Activated CD4-positive, alpha-beta T cell treated with anti-CD3 and anti-CD28 coated beads, Interleukin-2, amount 50 U/mL, for 1 hour (primary cell): Measurements from ENCODE around the gene REPS2.
"Not testable (repeated sequence)": the region's sequence is repeated elsewhere in the genome, so short reads cannot be mapped to it uniquely, and the experiment has no call there.

Experiments
- DNase-seq: peaks from one replicate; pipeline ENCODE4 v3.0.0-alpha.2; 2020

Gene REPS2

DNA sequence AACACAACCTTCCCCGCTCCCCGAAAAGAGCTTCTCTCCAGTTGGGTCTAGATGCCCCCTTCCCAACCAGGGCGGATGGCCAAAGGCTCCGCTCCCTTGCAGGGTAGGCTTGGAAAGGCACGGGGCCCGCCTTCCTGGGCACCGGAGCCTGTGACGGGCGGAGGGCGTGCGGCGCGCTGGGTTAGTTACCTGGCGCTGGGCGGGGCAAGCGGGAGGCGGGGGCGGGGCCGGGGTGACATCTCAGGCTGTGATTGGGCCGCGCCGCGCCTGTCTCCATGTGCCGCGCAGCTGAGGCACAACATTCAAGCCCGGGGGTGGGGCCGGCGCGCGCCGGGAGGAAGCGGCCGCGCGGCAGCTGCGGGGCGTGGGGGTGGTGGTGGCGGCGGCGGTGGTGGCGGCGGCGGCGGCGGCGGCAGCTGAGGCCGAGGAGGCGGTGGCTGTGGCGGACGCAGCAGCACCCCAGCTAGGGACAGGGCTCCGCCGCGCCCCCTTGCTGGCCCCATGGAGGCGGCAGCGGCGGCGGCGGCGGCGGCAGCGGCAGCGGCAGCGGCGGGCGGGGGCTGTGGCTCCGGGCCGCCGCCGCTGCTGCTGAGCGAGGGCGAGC is at the start of gene REPS2:
REPS2 (plus strand) TSS at position 298 of the 604 bp plus-strand sequence; CDS start at position 502, 204 bp downstream.
- peak; percentile 78 for DNase-seq

DNA sequence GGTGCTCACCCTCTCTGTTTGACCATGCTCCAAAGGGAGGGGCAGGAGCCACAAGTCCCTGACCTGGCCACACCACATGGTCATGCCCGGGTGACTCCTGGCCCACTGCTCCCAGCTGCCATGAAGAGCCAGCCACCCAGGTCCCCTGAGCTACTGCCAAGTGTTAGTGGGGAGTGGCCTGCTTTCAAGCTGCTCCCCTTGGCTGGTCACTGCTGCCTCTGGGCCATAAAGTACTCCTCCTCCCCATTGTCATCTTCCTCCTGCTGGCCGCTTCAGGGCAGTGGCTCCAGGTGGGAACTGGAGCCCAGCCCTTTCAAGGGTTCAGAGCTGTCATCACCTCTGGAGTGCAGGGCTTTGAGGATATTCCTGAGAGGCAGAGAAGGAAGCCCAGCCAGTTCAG is 49.0 kb upstream of the REPS2 start:
- DNase-seq, result no peak

DNA sequence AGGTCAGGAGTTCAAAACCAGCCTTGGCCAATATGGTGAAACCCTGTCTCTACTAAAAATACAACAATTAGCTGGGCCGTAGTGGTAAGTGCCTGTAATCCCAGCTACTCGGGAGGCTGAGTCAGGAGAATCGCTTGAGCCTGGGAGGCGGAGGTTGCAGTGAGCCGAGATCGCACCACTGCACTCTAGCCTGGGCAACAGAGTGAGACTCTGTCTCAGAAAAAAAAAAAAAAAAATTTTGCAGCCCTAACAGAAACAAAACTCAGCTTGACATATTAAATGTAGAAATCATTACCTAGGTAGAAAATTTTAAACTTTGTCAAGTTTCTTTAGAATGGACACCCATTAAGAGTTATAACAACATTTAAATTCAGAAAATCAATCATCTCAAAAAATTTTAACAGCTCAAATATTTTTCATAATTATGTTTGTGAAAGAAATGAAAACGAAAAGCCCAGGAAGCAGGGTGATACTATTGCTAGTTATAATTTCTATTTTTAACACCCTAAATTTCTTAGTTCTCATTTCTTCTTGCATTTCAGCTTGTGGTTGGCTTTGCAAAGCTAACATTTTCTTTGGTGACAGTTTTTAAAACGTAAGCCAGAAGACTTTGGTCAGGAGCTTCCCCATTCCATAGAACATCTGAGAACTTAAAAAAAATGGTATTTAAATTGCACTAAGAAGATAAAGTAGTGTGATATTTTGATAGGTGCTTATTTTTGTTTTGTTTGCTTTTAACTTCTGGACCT is 43.0 kb upstream of the REPS2 start:
- DNase-seq, result no peak

DNA sequence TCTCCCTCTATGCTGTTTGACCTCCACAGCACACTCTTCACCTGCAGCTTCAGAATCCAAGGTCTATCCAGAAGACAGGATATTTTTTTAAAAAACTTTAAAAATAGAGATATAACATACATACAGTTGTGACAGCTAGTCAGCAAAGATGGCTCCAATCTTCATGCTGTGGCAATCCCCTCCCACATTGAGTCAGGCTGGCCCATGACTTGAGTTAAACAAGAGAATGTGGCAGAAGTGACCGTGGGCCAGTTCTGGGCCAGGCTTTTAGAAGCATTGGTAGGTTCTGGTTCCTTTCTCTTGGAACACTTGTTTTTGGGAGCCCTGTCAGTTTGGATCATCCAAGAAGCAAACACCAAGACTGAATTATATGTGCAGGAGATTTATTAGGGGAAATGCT is 36.1 kb upstream of the REPS2 start:
- DNase-seq, result no peak

DNA sequence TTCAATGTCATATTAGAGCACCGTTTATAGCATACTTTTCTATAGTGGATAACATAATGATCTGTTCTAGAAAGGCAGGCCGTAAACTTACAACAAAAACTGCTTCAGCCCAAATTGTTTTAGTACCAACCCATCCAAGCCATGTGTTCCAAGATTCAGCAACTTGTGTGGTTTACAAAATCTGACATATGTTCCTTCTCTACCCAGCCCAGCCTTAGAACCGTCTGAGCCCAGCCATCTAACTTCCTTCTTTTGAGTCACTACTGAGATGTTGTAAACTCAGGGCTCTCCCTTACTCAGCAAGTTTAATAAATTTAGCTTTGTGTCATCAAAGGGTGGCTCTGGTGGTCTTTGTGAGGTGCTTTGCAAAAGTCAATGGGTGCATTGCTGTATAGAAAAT is 32.4 kb upstream of the REPS2 start:
- DNase-seq, result no peak

DNA sequence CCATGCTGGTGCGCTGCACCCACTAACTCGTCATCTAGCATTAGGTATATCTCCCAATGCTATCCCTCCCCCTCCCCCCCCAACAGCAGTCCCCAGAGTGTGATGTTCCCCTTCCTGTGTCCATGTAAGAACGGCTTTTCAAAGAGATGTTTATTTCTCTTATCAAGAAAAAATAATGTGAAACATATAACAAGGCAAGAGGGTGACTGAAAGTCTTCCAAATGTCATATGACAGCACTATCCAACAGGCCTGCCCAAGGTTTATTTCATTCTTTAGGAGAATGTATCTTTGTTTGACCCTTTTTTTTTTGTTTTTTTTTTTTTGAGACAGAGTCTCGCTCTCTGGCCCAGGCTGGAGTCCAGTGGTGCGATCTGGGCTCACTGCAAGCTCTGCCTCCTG is 29.9 kb upstream of the REPS2 start:
- no peak for DNase-seq

DNA sequence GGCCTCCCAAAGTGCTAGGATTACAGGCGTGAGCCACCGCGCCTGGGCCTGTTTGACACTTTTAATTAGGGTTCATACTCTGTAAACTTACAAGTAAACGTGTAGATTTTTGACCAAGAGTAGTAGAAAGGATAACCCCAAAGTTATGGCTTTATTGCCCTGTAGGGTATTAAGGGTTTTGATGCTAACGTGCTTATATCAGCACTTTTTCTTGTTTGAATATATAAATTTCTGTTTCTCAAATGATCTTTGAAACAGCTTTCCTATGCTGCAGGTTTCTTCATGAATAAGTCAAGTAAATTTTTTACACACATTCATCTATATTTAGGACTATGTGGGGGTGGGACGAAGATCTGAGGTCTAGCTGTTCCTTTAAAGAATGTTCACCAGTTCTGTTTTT is 29.3 kb upstream of the REPS2 start:
- no peak for DNase-seq

DNA sequence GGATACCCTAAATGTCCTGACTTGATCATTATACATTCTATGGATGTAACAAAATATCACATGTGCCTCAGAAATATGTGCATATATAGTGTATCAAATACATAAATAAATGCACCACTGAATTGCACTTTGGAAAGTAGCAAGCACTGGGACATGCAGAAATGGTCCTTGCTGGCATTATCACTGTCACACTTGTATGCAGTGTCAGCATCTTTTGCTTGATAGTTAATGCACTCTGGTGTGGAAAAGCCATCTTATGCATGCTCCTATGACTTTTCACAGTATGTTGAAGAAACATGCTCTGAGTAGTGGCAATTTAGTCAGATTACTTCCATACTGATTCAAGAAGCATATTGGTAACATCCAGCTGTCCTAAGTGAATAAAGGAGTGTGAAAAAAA is 27.5 kb upstream of the REPS2 start:
- no peak for DNase-seq

DNA sequence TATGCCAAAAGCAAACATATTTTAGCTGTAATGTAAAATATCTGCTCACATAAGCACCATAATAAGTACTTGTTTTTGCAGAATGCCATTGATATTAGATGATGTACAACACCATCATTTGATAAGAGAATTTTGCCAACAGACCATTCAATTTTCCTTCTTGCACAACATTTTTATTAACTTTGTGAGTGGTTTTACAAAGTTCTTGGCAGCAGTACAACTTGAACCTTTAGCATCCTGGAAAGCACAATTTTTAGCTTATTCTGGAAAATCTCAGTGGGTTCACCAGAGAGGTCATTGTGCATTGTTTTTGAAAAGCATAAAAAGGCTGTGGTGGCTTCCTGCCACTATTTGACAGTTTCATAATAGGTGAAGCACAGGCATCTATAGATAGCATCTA is 26.4 kb upstream of the REPS2 start:
- no peak for DNase-seq

DNA sequence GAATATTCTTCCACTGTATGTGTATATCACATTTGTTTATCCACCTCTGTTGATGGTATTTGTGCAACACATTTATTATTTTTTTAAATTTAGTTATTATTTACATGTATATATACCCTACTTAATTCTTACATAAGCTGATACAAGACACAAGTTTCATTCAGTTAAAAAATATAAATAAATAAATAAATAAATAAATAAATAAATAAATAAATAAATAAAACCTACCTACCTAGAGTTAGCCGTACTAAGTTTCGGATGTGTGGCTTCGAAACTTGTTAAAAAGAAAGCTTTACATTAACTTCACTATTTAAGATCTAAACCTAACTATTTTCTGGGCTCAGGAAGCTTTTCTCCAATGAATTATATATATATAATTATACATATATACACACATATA is 23.3 kb upstream of the REPS2 start:
- DNase-seq, result no peak

DNA sequence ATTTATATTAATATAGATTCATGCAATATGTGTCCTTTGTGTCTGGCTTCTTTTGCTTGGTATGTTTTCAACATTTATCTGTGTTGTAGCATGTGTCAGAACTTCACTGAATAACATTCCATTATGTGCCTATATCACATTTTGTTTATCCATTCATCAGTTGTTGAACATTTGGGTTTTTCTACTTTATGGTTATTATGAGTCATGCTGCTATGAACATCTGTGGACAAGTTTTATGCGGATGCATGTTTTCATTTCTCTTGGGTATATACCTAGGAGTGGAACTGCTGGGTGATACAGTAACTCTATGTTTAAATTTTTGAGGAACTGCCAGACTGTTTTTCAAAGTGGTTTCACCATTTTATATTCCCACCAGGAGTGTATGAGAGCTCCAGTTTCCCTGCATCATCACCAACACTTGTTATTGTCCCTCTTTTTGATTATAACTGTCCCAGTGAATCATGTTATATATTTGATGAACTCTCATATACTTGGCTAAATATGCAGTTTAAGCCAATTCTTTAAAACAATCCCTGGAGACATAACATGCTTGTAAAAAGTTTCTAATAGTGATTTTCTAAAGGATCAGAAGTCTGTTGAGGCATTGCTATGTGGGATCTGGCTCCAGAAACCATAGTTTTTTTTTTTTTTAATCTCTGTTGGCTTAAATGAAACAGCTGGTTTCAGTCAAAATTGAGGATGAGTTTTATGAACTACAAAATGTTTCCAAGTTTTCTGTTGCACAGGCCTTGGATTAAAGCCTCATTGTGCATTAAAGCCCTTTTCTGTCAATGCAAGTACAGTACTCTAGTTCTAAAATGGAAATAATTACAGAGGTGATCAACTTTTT is 21.6 kb upstream of the REPS2 start:
- DNase-seq, result no peak

DNA sequence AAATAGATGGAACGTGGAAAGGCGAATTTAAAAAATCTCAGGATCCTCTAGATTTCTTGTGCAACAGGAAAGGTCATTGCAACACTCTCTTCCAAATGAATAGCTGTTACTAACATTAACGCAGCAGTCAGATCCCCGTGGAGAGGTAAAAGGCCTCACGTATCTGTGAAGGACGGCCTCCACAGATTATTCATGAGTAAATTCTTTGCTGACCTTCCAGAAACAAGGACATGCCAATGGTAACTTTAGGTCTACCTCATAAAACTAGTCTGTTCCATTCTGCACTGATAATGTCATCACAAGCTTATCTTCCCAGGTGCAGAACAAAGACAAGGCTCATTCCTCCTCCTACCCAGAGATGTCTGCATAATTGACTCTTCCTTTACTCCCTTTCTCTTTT is 16.1 kb upstream of the REPS2 start:
- DNase-seq, result no peak

DNA sequence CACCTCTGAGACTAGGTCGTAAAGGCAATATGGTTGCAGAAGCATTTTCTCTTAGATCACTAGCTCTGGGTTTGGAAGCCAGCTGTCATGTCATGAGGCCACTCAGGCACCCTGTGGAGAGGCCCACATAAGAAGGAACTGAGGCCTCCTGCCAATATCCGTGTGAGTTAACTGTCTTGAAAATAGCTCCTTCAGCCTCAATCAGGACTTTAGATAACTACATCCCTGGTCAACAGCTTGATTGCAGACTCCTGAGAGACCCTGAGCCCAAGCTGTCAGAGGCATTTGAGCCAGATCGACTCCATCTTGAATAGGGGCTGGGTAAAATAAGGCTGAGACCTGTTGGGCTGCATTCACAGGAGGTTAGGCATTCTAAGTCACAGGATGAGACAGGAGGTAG is 15.1 kb upstream of the REPS2 start:
- DNase-seq, result no peak

DNA sequence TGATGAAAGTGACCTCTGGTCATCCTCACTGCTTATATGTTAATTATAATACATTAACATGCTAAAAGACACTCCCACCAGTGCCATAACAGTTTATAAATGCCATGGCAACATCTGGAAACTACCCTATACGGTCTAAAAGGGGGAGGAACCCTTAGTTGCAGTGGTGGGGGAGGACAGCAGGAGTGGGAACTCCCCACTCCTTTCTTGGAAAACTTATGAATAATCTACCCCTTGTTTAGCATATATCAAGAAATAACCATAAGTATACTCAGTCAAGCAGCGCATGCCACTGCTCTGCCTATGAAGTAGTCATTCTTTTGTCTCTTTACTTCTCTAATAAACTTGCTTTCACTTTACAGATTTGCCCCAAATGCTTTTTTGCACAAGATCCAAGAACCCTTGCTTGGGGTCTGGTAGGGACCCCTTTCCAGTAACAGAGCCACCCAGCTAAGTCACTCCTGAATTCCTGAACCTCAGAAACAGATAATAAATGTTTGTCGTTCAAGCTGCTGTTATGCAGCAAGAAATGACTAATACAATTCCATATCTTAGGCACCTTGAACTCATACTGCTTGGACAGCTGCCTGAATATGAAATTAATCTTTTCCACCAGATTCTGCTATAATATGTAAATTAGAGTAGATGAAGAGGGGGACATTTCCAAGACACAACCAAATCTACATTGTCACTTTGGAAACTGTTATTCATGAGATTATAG is 14.4 kb upstream of the REPS2 start:
- no peak for DNase-seq

DNA sequence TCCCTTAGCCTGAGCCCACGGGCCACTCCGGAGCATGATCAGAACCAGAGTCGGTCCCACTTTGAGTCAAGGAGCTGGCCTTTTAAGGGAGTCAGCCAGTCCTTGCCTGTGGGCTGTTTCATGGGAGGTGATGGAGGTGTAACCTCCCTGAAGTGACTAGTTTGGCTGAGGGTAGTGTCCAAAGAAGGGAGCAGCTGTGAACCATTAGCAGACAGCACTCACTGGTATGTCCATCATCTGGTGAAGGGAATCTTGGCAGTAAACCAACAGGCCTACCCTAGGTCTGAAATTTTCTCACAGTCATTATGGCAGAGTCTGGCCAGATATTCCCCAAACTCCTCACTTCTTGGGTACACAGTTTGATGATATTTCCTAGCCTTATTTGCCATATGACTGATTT is 12.3 kb upstream of the REPS2 start:
- DNase-seq, result no peak

DNA sequence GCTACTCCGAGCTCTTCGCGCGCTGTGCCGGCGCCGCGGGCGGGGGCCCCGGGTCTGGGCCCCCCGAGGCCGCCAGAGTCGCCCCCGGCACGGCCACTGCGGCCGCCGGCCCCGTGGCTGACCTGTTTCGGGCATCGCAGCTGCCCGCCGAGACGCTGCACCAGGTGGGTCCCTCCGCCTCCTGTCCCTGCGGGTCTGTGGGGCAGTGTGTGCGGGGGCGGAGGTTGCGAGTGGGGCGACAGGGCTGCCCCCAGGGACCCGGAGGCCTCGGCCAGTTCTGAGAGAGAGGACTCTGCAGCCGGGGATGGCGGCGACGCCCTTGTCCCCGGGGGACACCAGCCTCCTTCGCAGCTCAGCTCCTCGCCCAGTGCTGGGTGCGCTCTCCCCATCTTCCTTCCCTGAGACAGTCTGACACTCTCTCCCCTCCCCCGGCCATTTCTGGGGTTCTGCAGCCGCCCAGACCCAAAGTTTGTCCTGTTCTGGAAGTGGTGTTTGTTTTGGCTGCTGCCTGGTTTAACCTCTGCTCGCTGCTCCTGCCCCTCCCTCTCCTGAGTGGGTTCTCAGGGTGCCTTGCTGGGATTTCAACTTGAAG is 609 bp downstream of the REPS2 start:
- DNase-seq, result peak; percentile 0

DNA sequence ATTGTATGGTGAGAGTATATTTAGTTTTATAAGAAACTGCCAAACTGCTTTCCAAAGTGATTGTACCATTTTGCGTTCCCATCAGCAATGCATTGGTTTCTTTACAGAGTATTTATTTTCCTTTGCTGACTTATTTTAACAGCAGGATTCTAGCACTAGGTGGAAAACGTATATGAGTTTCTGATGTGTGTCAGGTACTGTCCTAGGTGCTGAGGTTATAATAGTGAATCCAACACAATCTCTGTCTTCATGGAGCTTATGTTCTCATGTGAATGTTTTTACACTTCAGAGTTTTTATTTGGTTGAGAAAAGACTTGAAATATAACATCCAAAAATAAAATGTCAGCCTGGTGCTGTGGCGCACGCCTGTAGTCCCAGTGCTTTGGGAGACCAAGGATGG is 4.0 kb downstream of the REPS2 start:
- DNase-seq, result no peak

DNA sequence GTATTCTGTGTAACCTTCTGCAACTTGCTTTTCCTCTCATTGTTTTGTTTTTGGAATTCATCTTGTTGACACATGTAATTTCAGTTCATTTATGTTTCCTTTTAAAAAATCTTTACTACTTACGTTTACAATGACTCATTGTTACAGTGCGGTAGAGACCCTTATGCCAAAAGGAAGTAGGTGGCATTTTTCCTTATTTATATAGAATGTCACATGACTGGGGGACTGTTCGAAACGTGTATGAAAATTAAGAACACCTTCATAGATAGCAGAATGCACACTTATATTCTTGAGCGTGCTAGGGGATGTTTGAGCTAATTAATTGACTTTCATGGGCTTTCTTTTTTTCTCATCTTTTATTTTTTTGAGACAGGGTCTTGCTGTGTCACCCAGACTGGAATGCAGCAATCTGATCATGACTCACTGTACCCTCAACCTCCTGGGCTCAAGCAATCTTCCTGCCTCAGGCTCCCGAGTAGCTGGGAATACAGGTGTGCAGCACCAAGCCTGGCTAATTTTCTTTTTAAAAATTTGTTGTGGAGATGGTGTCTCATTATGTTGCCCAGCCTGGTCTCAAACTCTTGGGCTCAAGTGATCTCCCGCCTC is 7.3 kb downstream of the REPS2 start:
- no peak for DNase-seq

DNA sequence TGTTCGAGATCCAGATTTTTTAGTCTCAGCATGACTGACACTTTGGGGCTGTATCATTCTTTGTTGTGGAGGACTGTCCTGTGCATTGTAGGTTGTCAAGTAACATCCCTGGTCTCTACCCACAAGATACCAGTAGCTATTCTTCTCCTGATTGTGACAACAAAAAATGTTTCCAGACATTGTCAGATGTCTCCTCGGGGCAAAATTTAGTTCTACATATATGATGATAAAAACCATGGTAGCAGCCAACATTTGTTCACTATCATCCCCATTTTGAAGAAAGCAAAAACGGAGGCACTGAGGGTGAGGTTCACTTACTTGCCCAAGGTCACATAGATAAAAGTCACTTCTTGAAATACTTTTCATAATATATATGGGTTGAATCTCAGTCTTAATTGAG is 11.3 kb downstream of the REPS2 start:
- no peak for DNase-seq

DNA sequence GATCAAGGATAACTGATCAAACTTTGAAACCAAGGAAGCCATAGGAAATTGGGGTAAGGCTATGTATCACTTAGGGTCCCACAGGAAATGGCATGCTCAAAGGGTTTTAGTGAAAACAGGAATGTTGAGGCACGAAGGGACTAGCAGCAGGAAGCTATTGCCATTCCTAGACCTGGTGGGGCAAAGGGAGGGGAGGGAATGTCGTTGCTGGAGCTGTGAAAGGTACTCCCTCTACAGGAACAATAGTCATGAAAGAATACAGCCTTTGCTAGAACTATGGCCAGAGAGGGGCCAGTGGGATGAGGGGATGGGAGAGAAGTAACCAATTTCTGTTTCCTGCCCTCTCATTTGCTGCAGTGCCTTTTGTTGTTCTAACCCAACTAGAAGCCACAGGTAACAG is 11.9 kb downstream of the REPS2 start:
- no peak for DNase-seq

DNA sequence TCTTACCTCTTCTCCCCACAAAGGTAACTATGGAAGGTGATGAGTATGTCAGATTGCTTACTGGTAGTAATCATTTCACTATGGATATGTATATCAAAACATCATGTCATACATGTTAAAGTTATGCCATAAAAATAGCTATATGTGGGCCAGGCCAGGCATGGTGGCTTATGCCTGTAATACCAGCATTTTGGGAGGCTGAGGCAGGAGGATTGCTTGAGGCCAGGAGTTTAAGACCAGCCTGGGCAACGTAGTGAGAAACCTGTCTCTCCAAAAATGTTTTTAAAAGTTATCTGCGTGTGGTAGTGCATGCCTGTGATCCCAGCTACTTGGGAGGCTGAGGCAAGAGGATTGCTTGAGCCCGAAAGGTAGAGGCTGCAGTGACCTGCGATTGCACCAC is 16.2 kb downstream of the REPS2 start:
- not testable (repeated sequence) for DNase-seq

DNA sequence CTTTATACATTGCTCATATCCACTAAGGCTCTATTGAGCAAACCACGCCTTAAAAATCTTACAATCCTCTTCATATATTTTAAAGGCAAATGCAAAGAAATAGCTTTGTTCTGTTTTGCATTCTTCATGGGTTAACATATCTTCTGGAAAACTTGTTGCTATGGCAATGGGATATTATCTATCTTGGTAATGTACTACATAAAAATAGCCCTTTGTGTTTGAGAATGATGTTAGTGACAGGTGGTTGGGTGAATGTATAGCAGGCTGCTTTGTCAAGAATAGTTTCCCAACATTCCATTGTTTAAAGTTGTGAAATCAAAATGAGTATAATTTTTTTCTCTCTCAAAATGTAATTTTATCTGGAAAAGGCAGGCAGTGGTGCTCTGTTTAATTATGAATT is 16.8 kb downstream of the REPS2 start:
- DNase-seq, result no peak

DNA sequence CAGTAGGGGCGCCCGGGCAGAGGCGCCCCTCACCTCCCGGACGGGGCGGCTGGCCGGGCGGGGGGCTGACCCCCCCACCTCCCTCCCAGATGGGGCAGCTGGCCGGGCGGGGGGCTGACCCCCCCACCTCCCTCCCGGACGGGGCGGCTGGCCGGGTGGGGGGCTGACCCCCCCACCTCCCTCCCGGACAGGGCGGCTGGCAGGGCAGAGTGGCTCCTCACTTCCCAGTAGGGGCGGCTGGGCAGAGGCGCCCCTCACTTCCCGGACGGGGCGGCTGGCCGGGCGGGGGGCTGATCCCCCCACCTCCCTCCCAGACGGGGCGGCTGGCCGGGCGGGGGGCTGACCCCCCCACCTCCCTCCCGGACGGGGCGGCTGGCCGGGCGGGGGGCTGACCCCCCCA is 18.5 kb downstream of the REPS2 start:
- not testable (repeated sequence) for DNase-seq
